ENCODE results near the gene MEP1B.

The MEP1B gene

DNA sequence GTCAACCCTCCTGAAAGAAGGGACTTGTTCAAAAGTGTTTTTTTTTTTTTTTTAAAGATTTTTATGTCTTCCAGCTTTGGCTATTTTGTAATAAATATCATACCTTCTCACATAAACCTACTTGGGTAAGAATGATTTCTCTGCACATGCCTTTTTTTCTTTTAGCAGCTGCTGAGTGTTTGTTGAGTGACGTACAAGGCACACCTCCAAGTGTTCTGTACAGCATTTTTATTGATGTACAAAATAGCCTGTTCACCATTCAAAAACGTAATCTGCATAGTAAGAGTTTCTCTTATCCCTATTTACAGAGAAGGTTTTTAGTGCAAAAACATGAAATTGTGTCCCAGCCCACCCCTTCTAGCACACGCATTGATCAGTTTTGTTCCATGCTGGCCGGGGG, 77.6 kb downstream of the MEP1B start:
- DNase-seq (ENCODE audit: low read depth in 2 of 2): no peak

Measured in fibroblast of skin of left quadriceps (primary cell).